HepG2 (cell line): ENCODE data around the gene TCF19. TPM values are rescaled to one million over a fixed set of nuclear protein-coding genes. Genes with fewer than 3 reads are reported as not detected.

Source experiments
- CCDC6 ChIP-seq: sonication (generic); formaldehyde crosslinking; IDR thresholded peaks from 2 replicates; pipeline ENCODE4 v1.8.1; 2022; ENCODE audit warnings: mild to moderate bottlenecking, missing genetic modification reagents, moderate library complexity
- CEBPZ ChIP-seq: IDR thresholded peaks from 2 replicates; pipeline ENCODE4 v1.6.1; 2012; ENCODE audit warnings: low read length, improper control_type of control experiment
- CREB3 ChIP-seq: sonication (generic); formaldehyde crosslinking; IDR thresholded peaks from 2 replicates; pipeline ENCODE4 v1.5.0; 2020; ENCODE audit warnings: missing genetic modification reagents
- FOXM1 ChIP-seq: sonication (generic); formaldehyde crosslinking; IDR thresholded peaks from 2 replicates; pipeline ENCODE4 v1.5.0; 2020; ENCODE audit warnings: missing genetic modification reagents
- GATAD1 ChIP-seq: IDR thresholded peaks from 2 replicates; pipeline ENCODE4 v1.6.1; 2016; ENCODE audit warnings: missing genetic modification reagents, missing compliant biosample characterization
- HHEX ChIP-seq: IDR thresholded peaks from 2 replicates; pipeline ENCODE4 v1.6.1; 2016; ENCODE audit warnings: control low read depth
- KMT2B ChIP-seq: IDR thresholded peaks from 2 replicates; pipeline ENCODE4 v1.6.1; 2016; ENCODE audit warnings: missing genetic modification reagents, missing compliant biosample characterization
- LCORL ChIP-seq, 2 experiments: fragments of 450-650 bp in 1 of 2; sonication (generic) in 1 of 2; formaldehyde crosslinking in 1 of 2; IDR thresholded peaks; 2 replicates each; pipeline versions ENCODE4 v1.5.0 to v1.6.1; 2017 to 2020; ENCODE audit warnings: antibody characterized with exemption in 1 of 2, missing genetic modification reagents in 1 of 2
- NRL ChIP-seq: sonication (generic); formaldehyde crosslinking; IDR thresholded peaks from 2 replicates; pipeline ENCODE4 v1.5.0; 2020; ENCODE audit warnings: missing genetic modification reagents, mild to moderate bottlenecking, moderate library complexity, borderline replicate concordance
- PCBP2 ChIP-seq: fragments of 200-400 bp; formaldehyde crosslinking; optimal IDR thresholded peaks from 2 replicates; pipeline ENCODE3; 2018; ENCODE audit warnings: low read length, low read depth; ENCODE audit not compliant: poor library complexity, severe bottlenecking
- PTBP1 ChIP-seq: fragments of 200-400 bp; formaldehyde crosslinking; IDR thresholded peaks from 2 replicates; pipeline ENCODE4 v1.6.1; 2018; ENCODE audit warnings: low read length, low read depth; ENCODE audit not compliant: poor library complexity, severe bottlenecking
- RBM39 ChIP-seq: fragments of 200-400 bp; formaldehyde crosslinking; IDR thresholded peaks from one replicate; pipeline ENCODE4 v1.6.1; 2018; ENCODE audit warnings: antibody characterized with exemption, mild to moderate bottlenecking, low read depth, low read length; ENCODE audit not compliant: poor library complexity, severe bottlenecking
- SAP130 ChIP-seq: IDR thresholded peaks from 2 replicates; pipeline ENCODE4 v1.6.1; 2016; ENCODE audit warnings: low read depth
- TIGD3 ChIP-seq: sonication (generic); formaldehyde crosslinking; IDR thresholded peaks from 2 replicates; pipeline ENCODE4 v1.5.1; 2020; ENCODE audit warnings: mild to moderate bottlenecking, missing genetic modification reagents, borderline replicate concordance
- TOE1 ChIP-seq: sonication (generic); formaldehyde crosslinking; IDR thresholded peaks from 2 replicates; pipeline ENCODE4 v1.4.0; 2020; ENCODE audit warnings: mild to moderate bottlenecking, missing genetic modification reagents
- XBP1 ChIP-seq: sonication (generic); formaldehyde crosslinking; IDR thresholded peaks from 2 replicates; pipeline ENCODE4 v1.5.0; 2020; ENCODE audit warnings: missing genetic modification reagents
- ZBTB43 ChIP-seq: sonication (generic); formaldehyde crosslinking; conservative IDR thresholded peaks from 2 replicates; pipeline ENCODE4 v1.4.0; 2020; ENCODE audit warnings: missing genetic modification reagents
- ZNF230 ChIP-seq: sonication (generic); formaldehyde crosslinking; IDR thresholded peaks from 2 replicates; pipeline ENCODE4 v1.4.0; 2020; ENCODE audit warnings: mild to moderate bottlenecking, missing genetic modification reagents
- ZNF253 ChIP-seq: sonication (generic); formaldehyde crosslinking; IDR thresholded peaks from 2 replicates; pipeline ENCODE4 v1.8.0; 2022; ENCODE audit warnings: mild to moderate bottlenecking, missing genetic modification reagents, borderline replicate concordance
- ZNF326 ChIP-seq: sonication (generic); formaldehyde crosslinking; IDR thresholded peaks from 2 replicates; pipeline ENCODE4 v1.4.0; 2020; ENCODE audit warnings: missing genetic modification reagents, borderline replicate concordance
- ZNF614 ChIP-seq: IDR thresholded peaks from 2 replicates; pipeline ENCODE4 v1.6.1; 2018; ENCODE audit warnings: missing biosample characterization, missing genetic modification reagents, inconsistent platforms, borderline replicate concordance
- ZNF652 ChIP-seq: IDR thresholded peaks from 2 replicates; pipeline ENCODE4 v1.6.1; 2016; ENCODE audit warnings: low read depth, borderline replicate concordance
- ZSCAN9 ChIP-seq: IDR thresholded peaks from 2 replicates; pipeline ENCODE4 v1.6.1; 2016; ENCODE audit warnings: borderline replicate concordance
- polyA plus RNA-seq, 8 experiments: library from polyadenylated mRNA; depleted of rRNA in 3 of 8; stranded (reverse) in 7 of 8; unstranded in 1 of 8; fragments of >200 nt; fragmentation: Illumina TruSeq in 4 of 8; extraction: Trizol in 4 of 8; gene quantifications; 2 replicates each; pipeline versions ENCODE4 v1.2.1 to v1.2.3, GENCODE V29; 2011 to 2016; ENCODE audit warnings: low read depth in 4 of 8, missing spikeins in 1 of 8, mixed read lengths in 1 of 8; ENCODE audit not compliant: insufficient read depth in 1 of 8
- total RNA-seq, 5 experiments: library from RNA; depleted of rRNA; stranded (reverse); fragments of >200 nt; fragmentation: Illumina TruSeq; extraction: Trizol; gene quantifications; 2 replicates each; pipeline ENCODE4 v1.2.3, GENCODE V29; 2016; ENCODE audit warnings: low read depth in 1 of 5

TCF19 gene
- total and polyA plus RNA-seq, 2 of the 13 experiments (the other 11 are each of a cell fraction or from before 2014, with no cell fraction given) = 4.9 to 22.2 TPM

- TF ChIP-seq ZNF614 (CRISPR knock-in tag) = no peak
- no peak for TF ChIP-seq NRL
- TF ChIP-seq GATAD1 (CRISPR knock-in tag) = peak; percentile 28; the same call in 1 of the 2 replicates
- peak; percentile 39; the same call in 1 of the 2 replicates for TF ChIP-seq CCDC6 (CRISPR knock-in tag)
- no peak for TF ChIP-seq ZNF326 (CRISPR knock-in tag)
- TF ChIP-seq SAP130 (CRISPR knock-in tag) = peak; percentile 88
- TF ChIP-seq PCBP2 = no peak
- TF ChIP-seq TIGD3 = 0 out of 2 replicates have a peak, but pooled peaks have one; percentile 17
- no peak for TF ChIP-seq FOXM1 (CRISPR knock-in tag)
- no peak for TF ChIP-seq LCORL (IDR thresholded peaks at IDR 0.05)
- TF ChIP-seq LCORL (CRISPR knock-in tag; IDR thresholded peaks at IDR 0.05) = peak; percentile 13; the same call in 1 of the 2 replicates
- TF ChIP-seq ZNF652 (CRISPR knock-in tag) = no peak
- TF ChIP-seq ZNF230 (CRISPR knock-in tag) = 0 out of 2 replicates have a peak, but pooled peaks have one; percentile 67
- TF ChIP-seq HHEX (CRISPR knock-in tag) = no peak
- no peak for TF ChIP-seq PTBP1
- no peak for TF ChIP-seq CEBPZ
- peak; percentile 48 for TF ChIP-seq RBM39
- TF ChIP-seq XBP1 = no peak
- no peak for TF ChIP-seq ZBTB43 (CRISPR knock-in tag)
- TF ChIP-seq KMT2B (CRISPR knock-in tag) = 0 out of 2 replicates have a peak, but pooled peaks have one; percentile 60
- no peak for TF ChIP-seq TOE1 (CRISPR knock-in tag)
- 0 out of 2 replicates have a peak, but pooled peaks have one; percentile 30 for TF ChIP-seq ZSCAN9 (CRISPR knock-in tag)
- TF ChIP-seq ZNF253 (CRISPR knock-in tag) = no peak; the same call in 1 of the 2 replicates
- TF ChIP-seq CREB3 (CRISPR knock-in tag) = no peak
Observed at GRCh38 chr6:31197559-31198305, 39.3 kb downstream of the TCF19 start (continued).
